Measurements from ENCODE around the gene JARID2. TPM values are rescaled to one million over a fixed set of nuclear protein-coding genes. Genes with fewer than 3 reads are reported as not detected.

Gene JARID2
- total RNA-seq: 10 to 100 TPM in 4 of 10 donors, 1 to 10 TPM in 6; 5.8 to 11.6 (median 9.4) TPM
- polyA plus RNA-seq: 1 to 10 TPM; 2.3 to 5.1 TPM
- long read RNA-seq, donor 1, full-length matches to known transcripts: 1 of 10 reads
- long read RNA-seq, donor 1, partial matches to known transcripts: 5 of 10 reads
- long read RNA-seq, donor 1, other reads (novel, unspliced or antisense): 4 of 10 reads
- long read RNA-seq, donor 2, full-length matches to known transcripts: 1 of 6 reads
- long read RNA-seq, donor 2, partial matches to known transcripts: 3 of 6 reads
- long read RNA-seq, donor 2, other reads (novel, unspliced or antisense): 2 of 6 reads
- long read RNA-seq, donor 3, partial matches to known transcripts: 9 of 15 reads
- long read RNA-seq, donor 3, other reads (novel, unspliced or antisense): 6 of 15 reads

DNA sequence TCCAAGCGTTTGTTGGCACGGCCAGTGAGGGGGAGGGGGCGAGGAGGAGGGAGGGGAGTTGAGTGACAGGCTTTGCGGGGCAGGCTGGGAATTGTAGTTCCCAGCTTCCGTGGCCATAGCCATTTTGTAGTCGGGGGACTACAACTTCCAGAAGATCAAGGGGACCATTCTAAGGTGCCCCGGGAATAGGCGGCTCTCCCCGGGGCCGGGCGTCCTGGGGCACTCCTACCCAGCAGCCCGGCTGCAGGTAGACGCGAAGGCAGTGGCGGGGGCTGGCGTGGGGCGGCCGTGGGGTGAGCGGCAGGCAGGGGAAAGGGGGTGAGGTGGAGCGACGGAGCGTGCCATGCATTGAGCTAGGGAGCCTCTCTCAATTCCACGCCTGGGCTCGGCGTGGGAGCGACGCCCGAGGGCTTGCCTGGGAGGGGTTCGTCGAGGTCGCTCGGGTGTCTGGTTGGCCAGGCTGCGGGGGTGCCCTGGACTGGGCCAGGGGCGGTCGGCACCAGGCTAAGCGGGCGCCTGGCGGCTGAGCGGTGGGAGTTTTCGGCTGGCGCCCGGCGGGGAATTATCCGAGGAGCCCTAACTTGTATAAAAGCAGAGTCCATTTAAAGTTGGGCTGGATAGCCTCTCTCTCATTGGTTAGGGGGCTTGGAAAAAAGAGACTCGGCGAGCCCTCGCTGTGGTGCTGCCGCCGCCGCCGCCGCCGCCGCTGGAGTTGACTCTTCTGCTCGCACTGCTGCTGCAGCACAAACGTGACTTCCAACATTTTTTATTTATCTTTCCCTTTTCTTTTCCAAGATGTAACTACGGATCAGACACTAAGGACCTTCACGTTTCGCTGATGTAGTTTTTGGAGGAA, at the start of gene JARID2:
Gene JARID2, plus strand, starts transcription at position 709 of the 856 bp plus-strand sequence. CDS start 471 bp downstream, outside the sequence.
- intact Hi-C loops (cut with DNase I): loop anchor here in 8 of 10 donors (1.0 to 10.0 kb wide), 21 partner anchors 117 to 1041 kb away; no protein-coding TSS in a partner anchor
- no peaks in the 10 kb centered on the region for H3K27me3 ChIP-seq
- ATAC-seq (peak; percentile 83 to 93 (median 88)), DNase-seq (peak; percentile 99)
- TF ChIP-seq CTCF (IDR thresholded peaks at IDR 0.05): peak in 1 of 9 donors; percentile 5
- no peaks in the 10 kb centered on the region for H3K36me3 ChIP-seq
- peaks cover 0 to 39% (median 30%) of the 10 kb centered on the region in 9 donors for H3K4me1 ChIP-seq
- H3K27ac ChIP-seq: peak within 1 kb of the TSS; percentile 90 to 98 (median 94)
- 0 to 1% methylated on average over 57 to 59 of the region's 59 CpGs for WGBS, 2 donors
- no peaks in the 10 kb centered on the region for H3K9me3 ChIP-seq
- H3K4me3 ChIP-seq: peak within 1 kb of the TSS; percentile 56 to 90 (median 82)

- H3K36me3 ChIP-seq: no peaks in the 10 kb centered on the region
- intact Hi-C loops (cut with DNase I): no loop called here
- no peak overlapping the region for H3K4me3 ChIP-seq
- WGBS, 2 donors: 85 to 87% methylated on average over 5 of the region's 5 CpGs
- no peaks in the 10 kb centered on the region for H3K4me1 ChIP-seq
- H3K27ac ChIP-seq: no peak overlapping the region
- no peaks in the 10 kb centered on the region for H3K9me3 ChIP-seq
- DNase-seq (no peak), ATAC-seq (no peak)
- H3K27me3 ChIP-seq: no peaks in the 10 kb centered on the region
- no peak for TF ChIP-seq CTCF (IDR thresholded peaks at IDR 0.05)
These were observed 45.8 kb upstream of the JARID2 start for GRCh38 chr6:15200087-15200486.

DNA sequence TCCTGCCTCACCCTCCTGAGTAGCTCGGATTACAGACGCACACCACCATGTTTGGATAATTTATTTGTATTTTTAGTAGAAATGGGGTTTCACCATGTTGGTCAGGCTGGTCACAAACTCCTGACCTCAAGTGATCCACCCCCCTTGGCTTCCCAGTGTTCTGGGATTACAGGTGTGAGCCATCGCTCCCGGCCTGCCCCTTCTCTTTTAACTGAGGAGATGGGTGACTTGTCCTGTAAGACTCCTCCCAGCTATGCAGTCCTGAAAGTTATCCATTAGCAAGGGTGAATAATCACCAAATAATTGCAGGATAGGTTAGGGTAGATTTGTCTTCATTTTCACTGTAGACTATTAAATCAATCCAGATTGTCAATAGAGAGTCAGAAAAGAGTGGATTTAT, 40.5 kb upstream of the JARID2 start:
- ATAC-seq: no peak
- intact Hi-C loops (cut with DNase I): no loop called here
- H3K9me3 ChIP-seq: no peaks in the 10 kb centered on the region
- no peak for DNase-seq
- peaks cover 0 to 12% (median 0%) of the 10 kb centered on the region in 9 donors for H3K4me1 ChIP-seq
- TF ChIP-seq CTCF (IDR thresholded peaks at IDR 0.05): no peak
- no peaks in the 10 kb centered on the region for H3K27me3 ChIP-seq
- no peak overlapping the region for H3K27ac ChIP-seq
- H3K4me3 ChIP-seq: no peak overlapping the region
- no peaks in the 10 kb centered on the region for H3K36me3 ChIP-seq
- 94 to 99% methylated on average over 4 of the region's 4 CpGs for WGBS, 2 donors

DNA sequence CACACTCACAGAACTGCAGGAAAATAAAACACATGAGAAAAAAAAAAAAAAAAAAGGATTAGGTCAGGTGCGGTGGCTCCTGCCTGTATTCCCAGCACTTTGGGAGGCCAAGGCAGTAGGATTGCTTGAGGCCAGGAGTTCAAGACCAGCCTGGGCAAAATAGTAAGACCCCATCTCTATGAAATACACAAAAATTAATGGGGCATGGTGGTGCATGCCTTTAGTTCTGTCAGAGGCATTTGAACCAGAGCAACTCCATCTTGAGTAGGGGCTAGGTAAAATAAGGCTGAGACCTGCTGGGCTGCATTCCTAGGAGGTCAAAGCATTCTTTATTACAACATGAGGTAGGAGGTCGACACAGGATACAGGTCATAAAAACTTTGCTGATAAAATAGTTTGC, 39.0 kb upstream of the JARID2 start:
- no peak overlapping the region for H3K4me3 ChIP-seq
- 85 to 89% methylated on average over 2 of the region's 2 CpGs for WGBS, 2 donors
- H3K36me3 ChIP-seq: no peaks in the 10 kb centered on the region
- ATAC-seq (no peak), DNase-seq (no peak)
- no peak overlapping the region for H3K27ac ChIP-seq
- H3K9me3 ChIP-seq: no peaks in the 10 kb centered on the region
- intact Hi-C loops (cut with DNase I): no loop called here
- H3K27me3 ChIP-seq: no peaks in the 10 kb centered on the region
- TF ChIP-seq CTCF (IDR thresholded peaks at IDR 0.05): no peak
- peaks cover 0 to 12% (median 0%) of the 10 kb centered on the region in 9 donors for H3K4me1 ChIP-seq

Measured in heart right ventricle (tissue), 16 donors.